PC-3 (cell line): Measurements from ENCODE around the gene TSPY8. TPM values are rescaled to one million over a fixed set of nuclear protein-coding genes. Genes with fewer than 3 reads are reported as not detected.

ENCODE experiments used
- total RNA-seq: library from RNA; depleted of rRNA; stranded (reverse); fragments of >200 nt; gene quantifications from 2 replicates; pipeline ENCODE4 v1.2.3, GENCODE V29; 2014; rRNA removed

TSPY8 gene
- total RNA-seq, 1 experiment from 2014 or later: not detected

Other genes with a start within 250 kb of the TSPY8 start
- not detected in 2 replicates for gene TSPY4, start 20.3 kb upstream of the TSPY8 start, total RNA-seq
- not detected in 2 replicates for gene TSPY3, start 40.6 kb downstream of the TSPY8 start, total RNA-seq
- not detected in 2 replicates for gene TSPY1, start 109.2 kb downstream of the TSPY8 start, total RNA-seq
- not detected in 2 replicates for gene TSPY9, start 129.5 kb downstream of the TSPY8 start, total RNA-seq
- gene TSPY10, start 170.1 kb downstream of the TSPY8 start, total RNA-seq: not detected in 2 replicates